ENCODE data around the gene POLR1H. TPM values are rescaled to one million over a fixed set of nuclear protein-coding genes. Genes with fewer than 3 reads are reported as not detected.

The POLR1H gene
- polyA plus RNA-seq, 3 donors: 36.2 to 62.4 (median 45.0) TPM

- Histone ChIP-seq H3K27me3 (ENCODE audit: control insufficient read depth in 2 of 2, insufficient read depth in 2 of 2, low read length in 2 of 2) (peaks cover 48 to 56% of the 10 kb centered on the region in 2 donors), H3K4me2 (replicated peaks; ENCODE audit: extremely low read depth, low read length, poor library complexity, severe bottlenecking) (no peak overlapping the region), H3K36me3 (replicated peaks in 1 of 2; ENCODE audit: control insufficient read depth in 1 of 2, insufficient read depth in 2 of 2, low read length in 2 of 2) (no peaks in the 10 kb centered on the region), H3K4me3 (replicated peaks in 1 of 3; ENCODE audit: low read depth in 2 of 3, low read length in 3 of 3) (no peak overlapping the region), H2AFZ (ENCODE audit: insufficient read depth, low read depth, low read length, poor library complexity, severe bottlenecking) (no peak overlapping the region), H3K4me1 (ENCODE audit: control insufficient read depth in 1 of 2, insufficient read depth in 2 of 2, low read length in 2 of 2) (no peaks in the 10 kb centered on the region), H3K9ac (ENCODE audit: insufficient read depth, low read length, poor library complexity, severe bottlenecking) (no peak overlapping the region), H3K9me3 (replicated peaks in 1 of 2; ENCODE audit: control insufficient read depth in 1 of 2, insufficient read depth in 1 of 2, low read length in 2 of 2) (no peaks in the 10 kb centered on the region), H4K20me1 (ENCODE audit: insufficient read depth, low read length) (no peaks in the 10 kb centered on the region), H3K79me2 (ENCODE audit: insufficient read depth, low read length) (no peaks in the 10 kb centered on the region), H3K27ac (ENCODE audit: low read depth in 1 of 2, low read length in 2 of 2) (no peak overlapping the region)
- no peaks in the 10 kb centered on the region for H3K9me3 Mint-ChIP-seq
- no peaks in the 10 kb centered on the region for H3K4me1 Mint-ChIP-seq
- TF ChIP-seq CTCF (IDR thresholded peaks at IDR 0.05): no peak
- H3K4me3 Mint-ChIP-seq: peak overlapping the region in 1 of 2 donors; percentile 3
- no CpG with 5 or more reads among the region's 1 CpG for WGBS (ENCODE audit: insufficient coverage)
- no peaks in the 10 kb centered on the region for H3K36me3 Mint-ChIP-seq
- H3K27me3 Mint-ChIP-seq (ENCODE audit: low read depth in 3 of 3): peaks cover 52 to 59% (median 54%) of the 10 kb centered on the region in 3 donors
- no peak overlapping the region for H3K27ac Mint-ChIP-seq
- intact Hi-C loops (cut with micrococcal nuclease): no loop called here
- DNase-seq: no peak
These were observed 52.8 kb downstream of the POLR1H start for GRCh38 chr6:30113841-30114240.

Small RNAs within 50 kb of the gene (small RNA-seq; reads per million reads assigned to genes)
- gene RF02218 (ENCODE audit: insufficient read length, low read depth) (not detected), gene RF02219 (ENCODE audit: insufficient read length, low read depth) (not detected), gene RF02220 (ENCODE audit: insufficient read length, low read depth) (not detected)

Other genes starting within 250 kb of the POLR1H start
- gene HLA-G, start 233.4 kb upstream of the POLR1H start, polyA plus RNA-seq: 1 to 10 TPM in 1 of 3 donors, under 1 TPM in 2; 0.12 to 2.3 (median 0.89) TPM
- 1,000 to 10,000 TPM; 1,518 to 2,788 (median 1,574) TPM for gene HLA-A, start 118.7 kb upstream of the POLR1H start, polyA plus RNA-seq
- 100 to 1,000 TPM in 1 of 3 donors, 10 to 100 TPM in 2; 49.3 to 107 (median 67.7) TPM for gene PPP1R11, start 5.9 kb downstream of the POLR1H start, polyA plus RNA-seq
- under 1 TPM in 1 of 3 donors, not detected in 2; 0.04 TPM for gene RNF39, start 14.5 kb downstream of the POLR1H start, polyA plus RNA-seq
- not detected for gene TRIM31, start 51.8 kb downstream of the POLR1H start, polyA plus RNA-seq
- gene TRIM40, start 74.9 kb downstream of the POLR1H start, polyA plus RNA-seq: not detected
- gene TRIM10, start 99.9 kb downstream of the POLR1H start, polyA plus RNA-seq: not detected
- gene TRIM15, start 102.3 kb downstream of the POLR1H start, polyA plus RNA-seq: not detected
- 10 to 100 TPM; 16.4 to 26.4 (median 26.0) TPM for gene TRIM26, start 152.1 kb downstream of the POLR1H start, polyA plus RNA-seq